HG02970 (cell line): Measurements from ENCODE around the gene ANKRD13B.
"Not testable (repeated sequence)": the region's sequence is repeated elsewhere in the genome, so short reads cannot be mapped to it uniquely, and the experiment has no call there.

Experiments
- ATAC-seq: cut with Tn5 transposase; IDR thresholded peaks from one replicate; pipeline ENCODE4 v1.9.1; 2021; ENCODE audit warnings: mild to moderate bottlenecking, moderate library complexity, moderate number of reproducible peaks; ENCODE audit not compliant: unreplicated experiment, low FRiP score

The ANKRD13B gene

DNA sequence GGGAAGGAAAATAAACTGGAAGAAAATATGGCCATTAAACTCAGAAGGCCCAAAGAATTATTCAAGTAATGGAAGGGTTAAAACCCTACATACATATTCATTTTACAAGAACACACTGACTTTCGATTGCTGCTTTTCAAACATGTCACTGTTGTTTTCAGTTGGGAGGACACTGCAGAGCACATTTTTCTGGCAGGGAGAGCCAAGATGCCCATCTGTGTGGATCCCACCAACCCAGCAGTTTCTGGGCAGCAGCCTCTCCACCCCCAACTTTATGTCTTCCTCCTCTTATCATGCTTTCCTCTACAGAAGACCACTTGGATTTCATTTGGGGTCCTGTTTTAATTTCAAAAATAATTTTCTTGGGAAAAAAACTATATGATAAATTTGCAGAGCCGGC is 36.9 kb downstream of the ANKRD13B start:
- ATAC-seq = no peak

DNA sequence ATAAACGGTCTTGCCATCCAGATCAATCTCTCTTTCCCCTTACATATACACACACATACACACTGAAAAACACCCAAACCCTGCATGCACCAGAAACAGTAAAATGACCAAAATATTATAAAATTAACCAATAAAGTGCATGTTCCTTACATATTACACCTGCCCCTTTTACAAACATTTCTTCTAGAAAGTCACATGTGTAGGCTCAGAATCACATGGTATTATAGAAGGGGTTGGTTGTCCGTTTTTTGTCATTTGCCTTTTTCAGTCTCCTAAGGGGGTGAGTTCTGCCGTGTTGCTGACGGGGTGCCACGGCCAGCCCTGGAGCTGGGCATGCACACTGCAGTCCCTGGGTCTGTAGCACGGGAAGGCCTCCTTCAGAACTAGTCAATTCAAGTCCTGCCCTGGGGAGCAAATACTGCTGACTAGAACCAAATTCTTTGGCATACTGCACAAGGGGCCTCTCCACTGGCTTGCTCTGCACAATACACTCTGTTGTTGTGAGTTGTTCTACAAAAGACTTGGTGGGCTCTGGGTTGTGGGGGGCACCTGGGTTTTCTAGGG is 37.8 kb downstream of the ANKRD13B start:
- ATAC-seq = no peak

DNA sequence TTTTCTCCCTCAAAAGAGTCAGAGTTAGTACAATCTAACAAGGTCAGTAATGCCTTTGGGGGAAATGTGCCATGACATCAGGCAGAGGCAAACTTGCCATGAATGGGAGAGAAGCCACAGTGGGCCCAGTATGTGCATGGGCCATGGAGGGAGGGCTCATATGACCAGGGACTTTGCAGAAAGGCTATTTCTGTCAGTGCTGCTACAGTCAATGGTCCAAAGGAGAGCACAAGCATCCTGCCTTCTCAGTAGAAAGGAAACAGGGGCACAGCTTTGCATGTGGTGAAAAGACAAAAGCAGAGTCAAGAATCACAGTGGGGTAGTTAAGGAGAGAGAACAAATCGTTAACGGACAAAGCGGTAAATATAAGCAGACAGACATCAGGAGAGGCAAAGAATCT is 41.0 kb downstream of the ANKRD13B start:
- no peak for ATAC-seq

DNA sequence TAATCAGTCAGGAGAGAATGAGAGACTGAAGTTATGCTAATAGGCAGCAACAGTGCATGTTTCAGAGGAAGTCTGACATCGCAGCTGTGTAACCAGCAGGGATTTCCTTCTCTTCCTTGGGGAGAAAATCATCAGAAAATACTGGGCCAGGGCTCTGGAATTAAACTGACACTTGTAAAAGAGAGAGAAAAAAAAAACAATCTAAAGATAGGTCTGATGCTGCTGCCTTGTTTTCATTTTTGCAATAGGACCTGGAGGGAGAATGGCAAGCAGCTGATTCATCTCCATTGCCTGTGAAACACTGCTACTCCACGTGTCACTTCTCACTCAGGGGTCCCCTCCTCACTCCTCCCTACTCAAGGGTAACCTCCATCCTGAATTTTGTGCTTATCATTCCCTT is 47.5 kb downstream of the ANKRD13B start:
- no peak for ATAC-seq

DNA sequence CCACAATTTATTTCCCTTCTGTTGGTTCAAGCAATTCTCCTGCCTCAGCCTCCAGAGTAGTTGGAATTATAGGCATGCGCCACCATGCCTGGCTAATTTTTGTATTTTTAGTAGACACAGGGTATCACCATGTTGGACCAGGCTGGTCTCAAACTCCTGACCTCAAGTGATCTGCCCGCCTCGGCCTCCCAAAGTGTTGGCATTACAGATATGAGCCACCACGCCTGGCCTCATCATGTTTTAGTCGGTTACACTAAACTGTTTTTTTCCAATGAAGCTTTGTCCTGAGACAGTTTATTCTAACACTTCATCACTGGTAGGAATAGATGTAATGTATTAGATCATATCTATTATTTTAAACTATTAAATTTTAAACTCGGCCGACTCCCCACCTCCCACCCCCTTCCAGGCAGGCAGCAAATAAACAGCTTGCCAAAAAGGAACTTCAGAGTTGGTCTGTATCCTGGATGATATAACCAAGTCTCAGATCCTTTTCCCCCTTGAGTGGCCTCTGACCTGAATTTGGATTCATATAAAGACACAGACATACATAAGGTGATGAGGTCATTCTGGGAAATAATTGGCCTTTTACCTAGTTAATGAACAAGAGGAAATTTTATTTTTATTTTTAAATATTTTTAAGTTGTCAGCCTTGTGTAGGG is 48.2 kb downstream of the ANKRD13B start:
- no peak for ATAC-seq

DNA sequence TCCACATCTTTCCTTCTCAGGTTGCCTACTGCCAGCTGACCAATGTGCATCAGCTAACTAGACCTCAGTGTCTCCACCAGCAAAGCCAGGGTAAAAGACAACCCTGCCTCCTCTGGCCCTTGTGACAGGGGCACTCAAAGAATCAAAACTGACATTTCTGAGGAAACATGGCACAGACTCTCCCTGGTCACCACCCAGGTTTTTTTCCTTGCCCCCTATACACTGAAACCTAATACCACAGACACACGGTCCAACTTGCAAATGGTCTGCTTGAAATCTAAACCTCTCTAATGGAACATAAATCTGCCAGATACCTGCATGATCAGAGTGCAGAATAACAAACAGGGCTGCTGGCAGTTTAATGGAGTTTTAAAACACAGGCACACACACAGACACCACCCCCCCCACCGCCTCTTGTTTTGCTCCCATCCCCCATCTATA is 49.3 kb downstream of the ANKRD13B start:
- no peak for ATAC-seq

DNA sequence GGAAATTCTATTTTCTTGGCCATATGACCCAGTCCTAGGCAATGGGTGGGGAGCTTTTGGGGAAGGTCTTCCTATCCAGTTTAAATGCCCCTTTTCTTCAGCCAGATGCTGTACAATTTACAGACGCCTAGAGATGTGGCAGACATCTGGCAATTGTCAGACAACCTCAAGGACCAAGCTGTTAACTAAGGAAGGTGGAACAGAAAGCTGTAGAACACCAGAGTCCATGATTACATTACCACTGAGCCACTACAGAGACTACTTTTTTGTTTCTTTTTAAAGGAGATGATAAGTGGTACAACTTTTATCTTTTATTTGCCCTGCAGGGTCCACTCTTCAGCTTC is 50.9 kb downstream of the ANKRD13B start:
- ATAC-seq = no peak

DNA sequence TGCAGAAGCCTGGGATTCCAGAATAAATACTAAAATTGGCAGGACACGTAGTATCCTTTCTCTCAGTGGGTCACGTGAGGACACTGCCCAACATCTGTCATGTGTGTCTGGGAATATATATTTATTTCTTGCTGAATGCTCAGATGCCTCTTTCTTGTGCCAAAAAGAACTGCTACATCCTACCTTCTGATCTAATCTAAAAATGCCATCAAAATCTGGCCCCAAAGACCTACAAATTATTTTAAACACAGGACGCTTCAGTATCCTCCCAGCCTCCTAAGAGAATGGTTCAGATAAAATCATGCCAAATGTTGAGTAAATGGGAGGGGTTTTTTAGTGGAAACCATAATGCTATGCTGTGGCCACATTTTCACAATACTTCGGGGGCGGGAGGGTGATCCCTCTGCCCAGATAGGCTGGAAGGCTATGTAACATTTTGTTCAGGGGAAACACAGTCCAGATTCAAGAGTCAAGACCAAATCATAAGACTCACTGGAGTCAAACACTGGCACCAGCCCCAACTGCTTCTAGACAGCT is 52.7 kb downstream of the ANKRD13B start:
- ATAC-seq = no peak

DNA sequence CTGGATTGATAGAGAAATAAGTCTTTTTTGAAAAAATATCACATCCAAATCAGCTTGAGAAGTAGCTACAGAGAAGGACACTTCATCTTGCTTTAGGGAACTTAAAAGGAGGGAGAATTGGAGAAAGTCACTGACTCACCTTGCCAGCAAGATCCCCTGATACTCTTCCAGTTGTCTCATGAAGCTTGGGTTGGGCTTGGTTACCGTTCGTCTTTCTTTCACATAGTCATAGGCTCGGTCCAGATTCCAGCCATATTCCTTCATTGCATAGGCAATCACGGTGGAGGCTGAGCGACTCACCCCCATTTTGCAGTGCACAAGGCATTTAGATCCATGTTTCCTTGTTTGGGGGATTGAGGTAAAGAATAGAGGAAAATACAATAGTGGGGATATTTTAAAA is 55.1 kb downstream of the ANKRD13B start:
- ATAC-seq = no peak

DNA sequence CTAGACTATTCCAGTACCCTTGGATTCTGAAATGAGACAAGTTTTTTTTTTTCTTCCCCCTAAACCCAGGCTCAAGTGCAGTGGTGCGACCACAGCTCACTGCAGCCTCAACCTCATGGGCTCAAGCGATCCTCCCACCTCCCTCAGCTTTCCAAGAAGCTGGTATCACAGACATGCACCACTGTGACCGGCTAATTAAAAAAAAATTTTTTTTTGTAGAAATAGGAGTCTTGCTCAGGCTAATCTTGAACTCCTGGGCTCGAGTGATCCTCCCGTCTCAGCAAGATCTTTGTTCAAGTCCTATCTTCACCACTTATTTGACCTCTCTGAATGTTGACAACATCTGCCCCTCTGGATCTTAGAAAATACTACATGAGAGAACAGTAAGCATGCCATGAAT is 56.4 kb downstream of the ANKRD13B start:
- no peak for ATAC-seq

DNA sequence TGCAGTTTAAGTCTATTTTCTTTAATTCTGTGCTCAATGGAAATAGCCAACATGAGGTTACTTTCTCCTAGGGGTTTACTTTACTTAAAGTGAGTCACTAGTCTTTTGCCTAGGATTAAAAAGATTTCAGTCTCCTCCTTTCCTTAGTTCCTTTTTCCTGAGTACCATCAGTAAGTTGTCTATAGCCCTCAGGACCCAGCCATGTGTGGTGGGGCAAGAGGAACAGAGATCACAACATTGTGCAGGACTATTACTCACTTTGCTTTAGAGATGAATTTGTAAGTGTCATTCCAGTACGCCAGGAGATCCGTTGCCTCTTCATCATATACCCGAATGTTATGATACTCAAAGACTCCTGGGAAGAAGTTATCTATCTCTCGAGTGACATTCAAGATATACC is 57.5 kb downstream of the ANKRD13B start:
- ATAC-seq = no peak

DNA sequence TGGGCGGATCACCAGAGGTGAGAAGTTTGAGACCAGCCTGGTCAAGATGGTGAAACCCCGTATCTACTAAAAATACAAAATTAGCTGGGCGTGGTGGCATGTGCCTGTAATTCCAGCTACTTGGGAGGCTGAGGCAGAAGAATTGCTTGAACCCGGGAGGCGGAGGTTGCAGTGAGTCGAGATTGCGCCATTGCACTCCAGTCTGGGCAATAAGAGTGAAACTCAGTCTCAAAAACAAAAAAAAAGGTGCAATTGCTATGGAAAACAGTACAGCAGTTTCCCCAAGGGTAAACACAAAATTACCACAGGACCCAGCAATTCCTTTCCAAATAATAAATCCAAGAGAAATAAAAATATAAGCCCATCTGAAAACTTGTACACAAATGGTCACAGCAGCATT is 59.0 kb downstream of the ANKRD13B start:
- not testable (repeated sequence) for ATAC-seq

DNA sequence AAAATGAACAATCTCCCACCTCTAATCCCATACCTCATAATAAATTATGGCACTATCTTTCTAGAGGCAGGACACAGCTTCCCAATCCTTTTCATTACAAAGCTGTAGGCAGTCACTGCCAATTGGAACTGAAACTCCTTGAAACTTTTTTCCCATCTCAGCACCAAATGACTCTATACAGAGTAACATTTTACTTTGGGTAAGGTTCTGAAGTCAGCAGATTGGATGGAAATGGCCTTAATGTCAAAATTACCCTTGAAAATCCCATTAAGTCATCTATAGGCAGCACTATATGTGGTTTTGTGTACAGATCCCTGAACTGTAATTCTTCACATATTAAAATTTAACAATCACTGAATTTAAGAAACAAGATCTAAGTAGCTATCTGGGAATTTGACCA is 60.0 kb downstream of the ANKRD13B start:
- ATAC-seq = no peak

DNA sequence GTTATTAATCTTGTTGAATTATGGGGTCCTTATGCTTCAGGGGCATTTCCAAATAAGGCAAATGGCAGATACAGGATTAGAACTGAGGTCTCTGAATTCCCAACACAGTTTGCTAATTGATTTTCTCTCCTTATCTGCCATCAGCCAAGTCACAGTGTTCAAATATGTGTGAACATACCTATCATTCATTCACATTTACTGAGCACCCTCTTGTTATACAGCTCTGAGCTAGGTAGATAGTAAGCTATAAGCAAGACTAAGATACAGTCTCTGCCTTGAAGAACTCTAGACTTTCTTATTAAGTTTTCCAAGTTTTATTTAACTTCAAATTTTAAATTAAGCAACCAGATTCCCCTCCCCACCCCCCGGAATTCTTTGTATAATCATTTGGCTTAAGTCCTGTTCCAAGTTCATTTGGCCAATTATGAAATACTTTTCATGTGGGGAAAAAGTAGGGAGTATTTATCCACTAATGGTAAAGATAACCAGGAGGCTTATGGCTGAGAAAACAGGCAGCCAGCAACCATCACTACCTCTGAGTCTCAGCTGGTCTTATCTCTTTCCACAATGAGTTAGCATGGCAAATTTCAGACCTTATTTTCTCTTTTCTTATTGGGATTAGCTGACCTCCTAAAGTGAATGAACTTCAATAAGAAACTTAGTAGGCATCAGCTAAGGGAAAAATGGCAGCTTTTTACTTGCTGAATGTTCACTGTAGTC is 61.2 kb downstream of the ANKRD13B start:
- no peak for ATAC-seq

DNA sequence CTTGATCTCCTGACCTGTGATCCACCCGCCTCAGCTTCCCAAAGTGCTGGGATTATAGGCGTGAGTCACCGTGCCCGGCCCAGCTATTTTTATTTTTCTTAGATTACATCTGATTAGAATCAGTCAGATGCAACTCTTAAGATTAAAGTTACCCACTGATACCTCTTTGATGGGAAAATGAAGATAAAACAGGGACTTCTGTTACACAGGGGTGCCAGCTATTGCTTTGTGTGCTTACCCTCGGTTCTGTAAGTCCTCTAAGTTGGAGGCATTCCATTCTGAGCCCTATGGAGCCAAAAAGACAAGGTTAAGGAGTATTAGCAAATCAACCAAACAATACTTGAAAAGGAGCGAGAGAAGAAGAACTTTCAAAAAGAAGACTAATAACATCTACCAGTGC is 62.4 kb downstream of the ANKRD13B start:
- no peak for ATAC-seq

DNA sequence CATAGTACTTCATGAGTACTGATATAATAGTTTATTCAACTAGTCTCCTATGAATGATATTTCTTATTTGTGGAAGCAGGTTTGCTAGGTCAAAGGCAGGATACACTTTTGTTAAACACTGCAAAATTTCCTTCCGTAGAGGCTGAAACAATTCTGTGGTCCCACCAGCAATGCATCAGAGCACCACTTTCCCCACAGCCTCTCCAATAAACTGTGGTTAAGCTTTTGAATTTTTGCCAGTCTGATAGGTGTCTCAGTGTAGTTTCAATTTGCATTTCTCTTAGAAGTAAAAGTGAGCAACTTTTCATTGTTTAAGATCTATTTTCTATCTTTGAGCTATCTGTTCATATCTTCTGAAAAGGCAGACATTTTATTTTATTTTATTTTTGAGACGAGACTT is 66.2 kb downstream of the ANKRD13B start:
- no peak for ATAC-seq

DNA sequence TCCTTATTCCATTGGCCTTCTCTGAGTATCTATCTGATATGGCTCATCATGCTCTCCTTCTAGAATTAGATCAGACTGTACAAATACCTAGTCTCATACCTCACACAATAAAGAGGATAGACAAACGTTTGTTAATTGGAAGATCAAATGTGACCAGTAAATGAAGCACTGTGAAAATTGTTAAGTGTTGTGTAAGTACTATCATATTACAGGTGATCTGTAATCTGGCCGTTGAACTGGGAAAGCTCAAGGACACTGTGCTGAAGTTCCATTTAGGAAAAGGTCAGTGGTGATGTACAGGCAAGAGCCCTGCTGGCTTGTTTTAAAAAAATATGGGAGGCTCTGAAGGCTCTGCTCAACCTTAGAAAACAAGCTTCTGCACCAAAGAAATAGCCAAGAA is 68.3 kb downstream of the ANKRD13B start:
- no peak for ATAC-seq

DNA sequence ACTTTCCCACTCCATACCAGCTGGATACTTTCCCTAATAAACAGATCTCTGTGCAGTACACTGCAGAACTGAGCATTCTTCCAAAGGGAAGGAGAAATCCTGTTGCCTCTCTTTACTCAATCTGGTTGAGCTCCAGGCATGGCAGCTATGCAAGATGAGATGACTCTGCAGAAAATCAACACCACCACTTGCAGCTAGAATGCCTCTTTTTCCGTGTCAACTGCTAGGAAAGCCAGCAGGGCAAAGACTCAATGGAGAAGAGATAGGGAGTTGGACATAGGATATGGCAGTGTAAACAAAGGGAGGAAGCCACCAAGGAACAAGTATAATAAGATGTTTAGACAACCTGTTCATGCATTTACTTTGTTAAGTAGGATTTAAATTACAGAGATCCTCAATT is 70.2 kb downstream of the ANKRD13B start:
- no peak for ATAC-seq
